ENCODE data around the gene LYST.
"Not testable (repeated sequence)": the region's sequence is repeated elsewhere in the genome, so short reads cannot be mapped to it uniquely, and the experiment has no call there.

LYST gene

GRCh38 chr1:235859789-235860188 lies 6.9 kb downstream of the LYST start:
- no CpG with 5 or more reads among the region's 1 CpG for WGBS, 2 experiments (ENCODE audit: insufficient coverage in 2 of 2)
- Histone ChIP-seq H3K36me3 (ENCODE audit: control insufficient read depth, insufficient read depth, low read length) (no peaks in the 10 kb centered on the region), H3K4me3 (ENCODE audit: extremely low read depth, insufficient read depth, low read length, poor library complexity, severe bottlenecking) (no peak overlapping the region), H3K9me3 (ENCODE audit: control insufficient read depth, low read length) (no peaks in the 10 kb centered on the region), H3K4me1 (ENCODE audit: control insufficient read depth, insufficient read depth, low read length, poor library complexity, severe bottlenecking) (no peaks in the 10 kb centered on the region), H3K27ac (ENCODE audit: low read depth, low read length, severe bottlenecking) (no peak overlapping the region)

DNA sequence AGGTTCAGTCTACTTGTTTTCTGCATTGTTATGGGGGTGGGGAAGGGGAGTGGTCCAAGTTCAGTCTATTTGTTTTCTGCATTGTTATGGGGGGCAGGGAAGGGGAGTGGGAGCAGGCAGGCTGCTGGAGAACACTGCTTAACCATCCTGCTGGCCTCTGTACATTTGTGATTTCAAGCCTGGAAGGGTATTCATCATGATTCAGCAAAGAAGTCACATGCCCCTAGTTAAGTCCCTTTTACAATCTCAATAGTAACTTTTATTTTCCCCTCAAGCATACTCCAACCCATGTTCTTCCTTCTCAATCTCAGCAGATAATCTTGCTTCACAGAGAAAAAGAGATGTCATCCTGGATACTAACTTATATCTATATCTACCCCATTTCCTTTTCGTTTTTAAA lies 7.9 kb downstream of the LYST start:
- 69 to 88% methylated on average over 1 of the region's 1 CpG for WGBS, 2 experiments (ENCODE audit: insufficient coverage in 2 of 2)
- H3K4me3 ChIP-seq (ENCODE audit: extremely low read depth, insufficient read depth, low read length, poor library complexity, severe bottlenecking): no peak overlapping the region
- no peaks in the 10 kb centered on the region for H3K4me1 ChIP-seq (ENCODE audit: control insufficient read depth, insufficient read depth, low read length, poor library complexity, severe bottlenecking)
- no peaks in the 10 kb centered on the region for H3K9me3 ChIP-seq (ENCODE audit: control insufficient read depth, low read length)
- H3K27ac ChIP-seq (ENCODE audit: low read depth, low read length, severe bottlenecking): no peak overlapping the region
- H3K36me3 ChIP-seq (ENCODE audit: control insufficient read depth, insufficient read depth, low read length): no peaks in the 10 kb centered on the region

- Histone ChIP-seq H3K9me3 (ENCODE audit: control insufficient read depth, low read length) (no peaks in the 10 kb centered on the region), H3K27ac (ENCODE audit: low read depth, low read length, severe bottlenecking) (no peak overlapping the region), H3K4me3 (ENCODE audit: extremely low read depth, insufficient read depth, low read length, poor library complexity, severe bottlenecking) (no peak overlapping the region), H3K4me1 (ENCODE audit: control insufficient read depth, insufficient read depth, low read length, poor library complexity, severe bottlenecking) (no peaks in the 10 kb centered on the region), H3K36me3 (ENCODE audit: control insufficient read depth, insufficient read depth, low read length) (no peaks in the 10 kb centered on the region)
- 100% methylated on average over 1 of the region's 2 CpGs; no CpG with 5 or more reads in 1 of the 2 experiments for WGBS, 2 experiments (ENCODE audit: insufficient coverage in 2 of 2)
These were observed 8.9 kb downstream of the LYST start for GRCh38 chr1:235857756-235858155.

- Histone ChIP-seq H3K27ac (ENCODE audit: low read depth, low read length, severe bottlenecking) (no peak overlapping the region), H3K36me3 (ENCODE audit: control insufficient read depth, insufficient read depth, low read length) (no peaks in the 10 kb centered on the region), H3K4me3 (ENCODE audit: extremely low read depth, insufficient read depth, low read length, poor library complexity, severe bottlenecking) (no peak overlapping the region), H3K9me3 (ENCODE audit: control insufficient read depth, low read length) (no peaks in the 10 kb centered on the region), H3K4me1 (ENCODE audit: control insufficient read depth, insufficient read depth, low read length, poor library complexity, severe bottlenecking) (no peaks in the 10 kb centered on the region)
- WGBS, 2 experiments (ENCODE audit: insufficient coverage in 2 of 2): no CpG with 5 or more reads among the region's 1 CpG
These were observed 10.8 kb downstream of the LYST start for GRCh38 chr1:235855811-235856429.

GRCh38 chr1:235854347-235854746 lies 12.4 kb downstream of the LYST start:
- Histone ChIP-seq H3K9me3 (ENCODE audit: control insufficient read depth, low read length) (no peaks in the 10 kb centered on the region), H3K4me3 (ENCODE audit: extremely low read depth, insufficient read depth, low read length, poor library complexity, severe bottlenecking) (no peak overlapping the region), H3K27ac (ENCODE audit: low read depth, low read length, severe bottlenecking) (no peak overlapping the region), H3K36me3 (ENCODE audit: control insufficient read depth, insufficient read depth, low read length) (no peaks in the 10 kb centered on the region), H3K4me1 (ENCODE audit: control insufficient read depth, insufficient read depth, low read length, poor library complexity, severe bottlenecking) (no peaks in the 10 kb centered on the region)
- 80% methylated on average over 1 of the region's 3 CpGs; no CpG with 5 or more reads in 1 of the 2 experiments for WGBS, 2 experiments (ENCODE audit: insufficient coverage in 2 of 2)

GRCh38 chr1:235853653-235854052 lies 13.1 kb downstream of the LYST start:
- Histone ChIP-seq H3K36me3 (ENCODE audit: control insufficient read depth, insufficient read depth, low read length) (no peaks in the 10 kb centered on the region), H3K9me3 (ENCODE audit: control insufficient read depth, low read length) (no peaks in the 10 kb centered on the region), H3K4me1 (ENCODE audit: control insufficient read depth, insufficient read depth, low read length, poor library complexity, severe bottlenecking) (no peaks in the 10 kb centered on the region), H3K27ac (ENCODE audit: low read depth, low read length, severe bottlenecking) (no peak overlapping the region), H3K4me3 (ENCODE audit: extremely low read depth, insufficient read depth, low read length, poor library complexity, severe bottlenecking) (no peak overlapping the region)
- 79 to 94% methylated on average over 2 to 3 of the region's 7 CpGs for WGBS, 2 experiments (ENCODE audit: insufficient coverage in 2 of 2)

GRCh38 chr1:235852887-235853286 lies 13.8 kb downstream of the LYST start:
- H3K9me3 ChIP-seq (ENCODE audit: control insufficient read depth, low read length): no peaks in the 10 kb centered on the region
- 88 to 100% methylated on average over 3 of the region's 3 CpGs for whole genome bisulfite sequencing, 2 experiments (ENCODE audit: insufficient coverage in 2 of 2)
- H3K4me1 ChIP-seq (ENCODE audit: control insufficient read depth, insufficient read depth, low read length, poor library complexity, severe bottlenecking): no peaks in the 10 kb centered on the region
- H3K36me3 ChIP-seq (ENCODE audit: control insufficient read depth, insufficient read depth, low read length): no peaks in the 10 kb centered on the region
- no peak overlapping the region for H3K27ac ChIP-seq (ENCODE audit: low read depth, low read length, severe bottlenecking)
- H3K4me3 ChIP-seq (ENCODE audit: extremely low read depth, insufficient read depth, low read length, poor library complexity, severe bottlenecking): no peak overlapping the region

- Histone ChIP-seq H3K4me3 (ENCODE audit: extremely low read depth, insufficient read depth, low read length, poor library complexity, severe bottlenecking) (no peak overlapping the region), H3K27ac (ENCODE audit: low read depth, low read length, severe bottlenecking) (no peak overlapping the region), H3K4me1 (ENCODE audit: control insufficient read depth, insufficient read depth, low read length, poor library complexity, severe bottlenecking) (no peaks in the 10 kb centered on the region), H3K9me3 (ENCODE audit: control insufficient read depth, low read length) (no peaks in the 10 kb centered on the region), H3K36me3 (ENCODE audit: control insufficient read depth, insufficient read depth, low read length) (no peaks in the 10 kb centered on the region)
- WGBS, 2 experiments (ENCODE audit: insufficient coverage in 2 of 2): 86 to 100% methylated on average over 1 of the region's 3 CpGs
These were observed 14.8 kb downstream of the LYST start for GRCh38 chr1:235851939-235852338.

- not testable (repeated sequence) for H3K9me3 ChIP-seq (ENCODE audit: control insufficient read depth, low read length); H3K4me3 ChIP-seq (ENCODE audit: extremely low read depth, insufficient read depth, low read length, poor library complexity, severe bottlenecking); H3K36me3 ChIP-seq (ENCODE audit: control insufficient read depth, insufficient read depth, low read length); H3K4me1 ChIP-seq (ENCODE audit: control insufficient read depth, insufficient read depth, low read length, poor library complexity, severe bottlenecking); H3K27ac ChIP-seq (ENCODE audit: low read depth, low read length, severe bottlenecking)
- no CpG with 5 or more reads among the region's 3 CpGs for WGBS, 2 experiments (ENCODE audit: insufficient coverage in 2 of 2)
These were observed 18.5 kb downstream of the LYST start for GRCh38 chr1:235848251-235848650.

- not testable (repeated sequence) for H3K9me3 ChIP-seq (ENCODE audit: control insufficient read depth, low read length); H3K4me3 ChIP-seq (ENCODE audit: extremely low read depth, insufficient read depth, low read length, poor library complexity, severe bottlenecking); H3K27ac ChIP-seq (ENCODE audit: low read depth, low read length, severe bottlenecking); H3K4me1 ChIP-seq (ENCODE audit: control insufficient read depth, insufficient read depth, low read length, poor library complexity, severe bottlenecking); H3K36me3 ChIP-seq (ENCODE audit: control insufficient read depth, insufficient read depth, low read length)
- WGBS, 2 experiments (ENCODE audit: insufficient coverage in 2 of 2): 89 to 93% methylated on average over 1 to 4 of the region's 5 CpGs
These were observed 21.0 kb downstream of the LYST start for GRCh38 chr1:235845656-235846107.

- no peak overlapping the region for H3K27ac ChIP-seq (ENCODE audit: low read depth, low read length, severe bottlenecking)
- H3K36me3 ChIP-seq (ENCODE audit: control insufficient read depth, insufficient read depth, low read length): no peaks in the 10 kb centered on the region
- H3K4me1 ChIP-seq (ENCODE audit: control insufficient read depth, insufficient read depth, low read length, poor library complexity, severe bottlenecking): no peaks in the 10 kb centered on the region
- no peak overlapping the region for H3K4me3 ChIP-seq (ENCODE audit: extremely low read depth, insufficient read depth, low read length, poor library complexity, severe bottlenecking)
- WGBS, 2 experiments (ENCODE audit: insufficient coverage in 2 of 2): 82 to 91% methylated on average over 3 of the region's 3 CpGs
- no peaks in the 10 kb centered on the region for H3K9me3 ChIP-seq (ENCODE audit: control insufficient read depth, low read length)
These were observed 21.9 kb downstream of the LYST start for GRCh38 chr1:235844776-235845175.
